GM12892 (cell line): ENCODE measurements around the gene CHRNA10.

Experiments used
- DNase-seq: peaks from one replicate; pipeline ENCODE4 v3.0.0; 2011; ENCODE audit not compliant: insufficient read length
- FAIRE-seq: peaks from 2 replicates; lab custom pipeline; 2011; peaks lifted over from hg19 to GRCh38; lab: Jason Lieb, UNC
- POLR2A ChIP-seq: IDR thresholded peaks from 2 replicates; pipeline ENCODE4 v1.6.1; 2011; ENCODE audit warnings: low read depth, low read length, control low read depth
- POLR2AphosphoS5 ChIP-seq: IDR thresholded peaks from 2 replicates; pipeline ENCODE4 v1.6.1; 2011; ENCODE audit warnings: low read depth, low read length, control low read depth
- TAF1 ChIP-seq: IDR thresholded peaks from 2 replicates; pipeline ENCODE4 v1.6.1; 2011; ENCODE audit warnings: low read depth, mild to moderate bottlenecking, control low read depth, low read length, borderline replicate concordance

Gene CHRNA10

DNA sequence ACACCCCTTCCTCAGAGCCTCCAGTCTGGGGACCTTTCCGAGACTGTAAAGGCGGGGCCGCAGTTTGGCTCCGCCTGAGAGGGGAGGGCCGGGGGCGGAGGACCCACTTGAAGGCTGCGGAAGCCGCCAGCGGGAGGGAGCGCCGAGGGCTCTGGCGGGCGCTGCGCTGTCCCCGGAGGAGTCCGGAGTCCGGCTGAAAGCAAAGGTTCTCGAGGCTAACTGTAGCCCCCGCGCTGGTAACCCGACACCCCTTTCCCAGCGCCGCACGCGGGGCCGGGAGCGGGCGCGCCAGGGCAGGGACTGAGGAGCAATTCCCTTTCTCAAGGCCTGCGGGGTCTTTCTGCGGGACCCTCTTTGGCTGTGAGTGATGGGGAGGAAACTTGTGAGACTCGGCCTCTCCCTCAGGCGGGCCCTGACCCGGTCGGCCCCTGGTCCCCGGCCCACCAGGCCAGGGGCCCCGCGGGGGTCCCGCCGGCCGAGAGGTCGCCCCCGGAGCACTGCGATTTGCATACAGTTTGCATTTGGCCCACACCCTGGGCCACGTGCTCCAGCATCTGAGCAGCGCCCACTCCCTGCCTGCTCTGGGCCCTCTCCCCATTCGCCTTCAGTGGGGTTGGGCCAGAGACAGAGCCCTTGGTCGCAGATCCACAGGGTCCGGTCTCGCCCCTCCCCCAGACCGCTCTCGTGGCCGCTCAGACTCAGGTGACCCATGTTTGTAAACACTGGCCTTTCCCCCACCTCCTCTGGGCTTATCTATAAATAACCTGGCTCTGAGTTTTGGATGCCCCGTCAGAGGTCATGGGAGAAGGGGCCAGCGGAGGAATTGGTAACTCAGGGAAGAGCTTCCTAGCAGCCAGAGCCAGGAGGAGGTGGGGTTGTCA lies 28.9 kb downstream of the CHRNA10 start:
- peak; percentile 44 for DNase-seq
- FAIRE-seq, result no peak
- no peak for TF ChIP-seq POLR2AphosphoS5
- TF ChIP-seq POLR2A, result no peak
- TF ChIP-seq TAF1, result no peak

DNA sequence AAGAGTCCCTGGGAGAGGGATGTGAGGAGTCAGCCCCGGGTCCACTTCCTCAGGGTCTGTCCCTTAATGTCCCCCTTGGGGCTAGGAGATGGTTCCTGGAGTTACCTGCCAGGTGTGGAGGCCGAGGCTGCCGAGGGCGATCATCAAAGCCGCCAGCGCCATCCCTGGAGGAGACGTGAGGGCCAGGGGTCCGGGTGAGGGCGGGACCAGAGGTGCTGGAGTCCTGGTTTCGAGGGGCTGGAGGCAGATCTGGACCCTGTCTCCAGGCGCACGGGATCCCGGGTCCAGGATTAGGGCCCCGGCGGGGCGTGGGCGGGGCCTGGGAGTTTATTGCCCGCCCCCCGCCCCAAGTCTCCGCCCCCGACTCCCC lies 29.5 kb downstream of the CHRNA10 start, which contains the start of gene ART5:
Gene ART5, minus strand, starts transcription at position 292 of the 370 bp plus-strand sequence. Its CDS starts 130 bp downstream, at position 162.
- no peak for FAIRE-seq
- TF ChIP-seq POLR2A, result no peak
- no peak for TF ChIP-seq POLR2AphosphoS5
- TF ChIP-seq TAF1, result no peak
- DNase-seq, result no peak

DNA sequence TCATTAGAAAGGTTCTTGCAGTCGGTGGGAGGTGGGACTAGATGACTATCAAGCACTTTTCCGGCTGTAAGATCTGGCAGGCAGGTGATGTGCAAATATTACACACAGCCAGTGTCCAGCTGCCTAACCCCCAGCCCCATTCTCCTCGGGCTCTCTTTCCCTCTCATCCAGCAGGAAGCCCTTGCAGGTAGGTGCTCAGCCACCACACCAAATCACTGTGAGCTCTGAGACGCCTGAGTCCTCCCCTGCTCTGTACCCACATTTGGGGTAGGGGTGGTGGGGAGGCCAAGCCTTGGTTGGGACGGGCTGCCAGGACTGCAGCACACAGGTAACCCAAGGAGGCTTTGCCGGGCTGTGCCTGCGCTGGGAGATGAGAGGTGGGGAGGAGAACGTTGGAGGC lies 30.0 kb downstream of the CHRNA10 start:
- no peak for FAIRE-seq
- no peak for TF ChIP-seq POLR2AphosphoS5
- no peak for TF ChIP-seq TAF1
- no peak for TF ChIP-seq POLR2A
- DNase-seq, result no peak

DNA sequence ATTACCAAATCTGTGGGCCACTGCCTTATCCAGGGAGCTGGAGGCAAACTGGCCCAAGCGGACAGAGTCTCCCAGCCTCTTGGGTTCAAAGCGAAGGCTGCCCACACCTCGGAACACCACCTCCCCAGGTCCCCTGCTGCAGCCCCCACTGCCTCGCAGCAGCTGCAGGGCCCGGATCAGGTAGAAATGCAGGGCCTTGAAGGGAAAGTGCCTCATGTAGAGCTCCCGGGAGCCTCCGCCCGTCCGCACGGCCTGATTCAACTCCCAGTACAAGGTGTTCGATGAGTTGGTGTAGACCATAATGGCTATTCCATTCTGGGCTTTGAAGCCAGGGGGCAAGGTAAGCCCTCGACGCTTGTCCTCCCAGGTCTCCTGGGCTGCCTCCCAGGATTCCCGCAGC lies 31.3 kb downstream of the CHRNA10 start:
- DNase-seq, result no peak
- TF ChIP-seq TAF1 (no peak), POLR2AphosphoS5 (no peak), POLR2A (no peak)

GRCh38 chr11:3638513-3638912 lies 32.7 kb downstream of the CHRNA10 start:
- DNase-seq, result no peak
- FAIRE-seq, result no peak
- TF ChIP-seq TAF1 (no peak), POLR2AphosphoS5 (no peak), POLR2A (no peak)

More for the DNA sequence above, 31.3 kb downstream of the CHRNA10 start:
- no peak for FAIRE-seq

- FAIRE-seq, result no peak
- DNase-seq, result no peak
- TF ChIP-seq TAF1 (no peak), POLR2A (no peak), POLR2AphosphoS5 (no peak)
Measured at GRCh38 chr11:3637201-3637600, 34.0 kb downstream of the CHRNA10 start.

DNA sequence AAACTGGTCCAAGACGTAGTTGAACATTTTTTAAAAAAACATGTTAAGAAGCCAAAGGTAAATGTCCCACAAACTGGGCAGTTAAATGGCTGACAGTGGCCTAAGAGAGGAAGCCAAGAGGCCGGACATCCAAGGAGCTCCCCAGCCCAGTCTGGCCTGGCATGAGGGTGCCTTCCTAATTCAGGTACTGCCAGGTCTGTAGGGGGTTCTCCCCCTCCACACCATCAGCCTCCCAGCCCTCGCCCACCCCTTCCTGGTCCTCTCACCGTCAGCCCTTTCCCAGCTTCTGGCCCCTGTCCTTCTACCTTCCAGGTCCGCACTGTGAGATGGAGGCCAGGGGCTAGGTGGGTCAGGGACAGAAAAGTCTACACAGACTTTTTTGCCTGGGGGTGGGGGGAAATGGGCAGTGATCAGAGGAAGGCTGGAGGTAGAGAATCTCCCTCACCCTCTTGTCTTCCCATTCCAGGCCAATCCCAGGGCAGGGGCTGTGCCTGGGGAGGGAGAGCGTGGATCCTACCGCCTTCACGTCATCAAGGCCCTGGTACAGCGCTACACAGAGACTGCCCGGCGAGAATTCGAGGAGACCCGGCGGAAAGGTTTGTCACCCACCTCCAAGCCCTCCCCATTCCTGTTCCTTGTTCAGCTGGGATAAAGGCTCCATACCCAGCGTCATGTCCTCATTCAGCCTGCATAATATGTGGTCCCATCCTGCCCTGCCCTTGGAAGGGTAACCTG lies 35.4 kb downstream of the CHRNA10 start:
- no peak for DNase-seq
- no peak for FAIRE-seq
- TF ChIP-seq POLR2AphosphoS5, result no peak
- no peak for TF ChIP-seq TAF1
- TF ChIP-seq POLR2A, result no peak

DNA sequence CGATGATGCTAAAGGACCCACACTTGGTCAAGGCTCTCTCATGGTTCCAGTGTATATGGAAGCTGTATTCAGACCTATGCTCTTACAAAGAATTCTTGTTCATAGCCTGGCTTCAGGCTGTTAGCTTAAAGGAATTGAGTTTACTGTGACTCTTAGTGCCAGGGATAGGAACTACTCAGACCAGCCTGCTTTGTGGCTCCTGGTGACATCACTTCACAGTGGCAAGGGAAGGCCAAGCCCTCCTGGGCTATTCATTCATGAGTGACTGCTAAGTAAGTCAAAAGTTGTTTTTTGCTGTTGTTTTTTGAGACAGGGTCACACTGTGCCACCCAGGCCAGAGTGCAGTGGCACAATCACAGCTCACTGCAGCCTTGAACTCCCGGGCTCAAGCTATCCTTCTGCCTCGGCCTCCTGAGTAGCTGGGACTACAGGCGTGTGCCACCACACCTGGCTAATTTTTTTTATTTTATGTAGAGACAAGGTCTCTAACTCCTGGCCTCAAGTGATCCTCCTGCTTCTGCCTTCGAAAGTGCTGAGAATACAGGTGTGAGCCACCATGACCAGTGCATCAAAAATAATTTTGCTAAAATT lies 39.0 kb downstream of the CHRNA10 start:
- TF ChIP-seq POLR2AphosphoS5 (no peak), POLR2A (no peak), TAF1 (no peak)
- no peak for FAIRE-seq
- DNase-seq, result no peak

- no peak for DNase-seq
- no peak for FAIRE-seq
- TF ChIP-seq TAF1 (no peak), POLR2AphosphoS5 (no peak), POLR2A (no peak)
Measured at GRCh38 chr11:3631331-3631730, 39.9 kb downstream of the CHRNA10 start.

DNA sequence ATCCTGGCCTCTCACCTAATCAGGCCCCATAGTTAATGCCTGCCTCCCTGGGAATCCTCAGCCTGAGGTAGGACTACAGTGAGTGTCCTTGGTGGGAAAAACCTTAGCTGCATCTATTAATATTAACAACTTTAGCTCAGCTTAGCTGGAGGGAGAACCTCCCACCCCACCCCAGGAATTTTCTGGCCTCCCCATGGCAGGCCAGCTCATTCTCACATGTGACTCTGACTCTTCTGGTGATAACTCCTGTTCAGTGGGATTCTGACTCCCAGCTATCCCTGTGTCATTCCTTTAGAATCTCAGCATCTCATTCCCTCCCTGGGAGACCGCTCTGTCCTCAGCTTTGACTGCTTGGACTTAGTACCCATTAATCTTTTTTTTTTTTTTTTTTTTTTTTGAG lies 43.9 kb downstream of the CHRNA10 start:
- no peak for FAIRE-seq
- no peak for DNase-seq
- no peak for TF ChIP-seq TAF1
- TF ChIP-seq POLR2AphosphoS5, result no peak
- TF ChIP-seq POLR2A, result no peak
